Measurements from ENCODE around the gene PAN3.

PAN3 gene

DNA sequence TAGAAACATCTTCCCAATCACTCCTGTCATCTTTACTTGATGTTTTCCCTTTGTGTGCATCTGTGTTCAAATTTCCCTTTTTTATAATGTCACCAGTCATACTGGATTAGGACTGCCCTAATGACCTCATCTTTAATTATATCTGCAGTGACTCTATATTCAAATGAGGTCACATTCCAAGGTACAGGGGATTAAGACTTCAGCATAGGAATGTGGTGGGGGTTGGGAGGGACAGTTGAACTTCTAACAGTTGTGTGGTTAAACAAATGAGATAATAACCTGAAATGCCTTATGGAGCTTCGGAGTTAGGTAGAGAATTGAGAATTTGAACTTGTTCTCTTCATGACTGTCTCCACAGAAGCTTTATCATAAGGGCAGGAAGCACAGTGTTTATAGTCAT is 23.0 kb downstream of the PAN3 start:
- Histone ChIP-seq H3K23ac (ENCODE audit: low read depth, low read length, poor library complexity) (no peak overlapping the region), H4K8ac (ENCODE audit: low read depth, low read length) (no peak overlapping the region), H3K27ac (replicated peaks; ENCODE audit: low read length) (no peak overlapping the region), H3K9ac (ENCODE audit: low read depth, low read length, poor library complexity) (no peak overlapping the region), H2BK120ac (ENCODE audit: low read depth, low read length) (no peak overlapping the region), H3K4ac (ENCODE audit: low read length) (no peak overlapping the region), H3K27me3 (ENCODE audit: control insufficient read depth in 3 of 3, insufficient read depth in 3 of 3, low read depth in 1 of 3, low read length in 3 of 3) (no peaks in the 10 kb centered on the region), H3K36me3 (replicated peaks in 1 of 2; ENCODE audit: control insufficient read depth in 2 of 2, insufficient read depth in 2 of 2, low read length in 2 of 2) (peaks cover 1 to 3% of the 10 kb centered on the region in 2 donors), H3K14ac (ENCODE audit: low read length) (no peak overlapping the region), H3K79me1 (ENCODE audit: low read depth, low read length) (peaks cover 3% of the 10 kb centered on the region), H2BK12ac (ENCODE audit: low read length) (no peak overlapping the region), H3K4me3 (ENCODE audit: low read length in 2 of 2) (no peak overlapping the region), H2AK5ac (ENCODE audit: low read depth, low read length) (no peak overlapping the region), H2AFZ (ENCODE audit: low read length) (no peak overlapping the region), H3K18ac (ENCODE audit: low read length) (no peak overlapping the region), H2BK5ac (ENCODE audit: low read length) (no peak overlapping the region), H4K91ac (ENCODE audit: low read depth, low read length, poor library complexity) (no peak overlapping the region), H3K4me2 (ENCODE audit: insufficient read depth, low read length, poor library complexity, severe bottlenecking) (no peak overlapping the region), H2BK15ac (ENCODE audit: low read length) (no peak overlapping the region), H3K4me1 (ENCODE audit: control insufficient read depth in 2 of 2, insufficient read depth in 1 of 2, low read depth in 1 of 2, low read length in 2 of 2) (peaks cover 7% of the 10 kb centered on the region in 2 donors), H3K9me3 (replicated peaks in 1 of 2; ENCODE audit: control insufficient read depth in 2 of 2, insufficient read depth in 1 of 2, low read depth in 1 of 2, low read length in 2 of 2) (peaks cover 9 to 16% of the 10 kb centered on the region in 2 donors)
- DNase-seq (ENCODE audit: low spot score), result no peak
- WGBS, 2 donors (ENCODE audit: extremely low coverage in 2 of 2, insufficient read length in 2 of 2, insufficient replicate concordance in 1 of 2), result no CpG with 5 or more reads among the region's 1 CpG

DNA sequence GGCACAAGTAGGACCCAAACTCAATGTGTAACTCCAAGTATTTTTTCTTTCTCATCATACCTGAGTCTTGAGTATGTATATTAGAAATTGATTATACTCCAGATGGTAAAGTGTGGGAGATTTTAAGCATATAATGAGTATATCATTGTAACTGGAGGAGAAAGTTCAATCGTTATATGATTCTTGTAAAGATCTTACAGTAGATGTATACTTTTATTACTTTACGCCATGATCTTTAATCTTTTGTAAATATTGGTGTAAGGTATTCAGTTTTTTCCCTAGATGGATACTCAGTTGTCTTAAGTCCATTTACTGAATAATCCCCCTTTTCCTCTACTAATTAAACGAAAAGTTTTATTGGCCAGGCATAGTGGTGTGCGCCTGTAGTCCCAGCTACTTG is 25.2 kb downstream of the PAN3 start:
- Histone ChIP-seq H2BK15ac (ENCODE audit: low read length) (no peak overlapping the region), H3K23ac (ENCODE audit: low read depth, low read length, poor library complexity) (no peak overlapping the region), H2AK5ac (ENCODE audit: low read depth, low read length) (no peak overlapping the region), H4K91ac (ENCODE audit: low read depth, low read length, poor library complexity) (no peak overlapping the region), H2BK5ac (ENCODE audit: low read length) (no peak overlapping the region), H3K4me2 (ENCODE audit: insufficient read depth, low read length, poor library complexity, severe bottlenecking) (no peak overlapping the region), H3K79me1 (ENCODE audit: low read depth, low read length) (peaks cover 3% of the 10 kb centered on the region), H3K9me3 (replicated peaks in 1 of 2; ENCODE audit: control insufficient read depth in 2 of 2, insufficient read depth in 1 of 2, low read depth in 1 of 2, low read length in 2 of 2) (peaks cover 0 to 4% of the 10 kb centered on the region in 2 donors), H3K36me3 (replicated peaks in 1 of 2; ENCODE audit: control insufficient read depth in 2 of 2, insufficient read depth in 2 of 2, low read length in 2 of 2) (peaks cover 0 to 1% of the 10 kb centered on the region in 2 donors), H3K18ac (ENCODE audit: low read length) (no peak overlapping the region), H2AFZ (ENCODE audit: low read length) (no peak overlapping the region), H3K4me1 (ENCODE audit: control insufficient read depth in 2 of 2, insufficient read depth in 1 of 2, low read depth in 1 of 2, low read length in 2 of 2) (peaks cover 7% of the 10 kb centered on the region in 2 donors), H3K4me3 (ENCODE audit: low read length in 2 of 2) (no peak overlapping the region), H3K14ac (ENCODE audit: low read length) (no peak overlapping the region), H4K8ac (ENCODE audit: low read depth, low read length) (no peak overlapping the region), H2BK12ac (ENCODE audit: low read length) (no peak overlapping the region), H3K27me3 (ENCODE audit: control insufficient read depth in 3 of 3, insufficient read depth in 3 of 3, low read depth in 1 of 3, low read length in 3 of 3) (no peaks in the 10 kb centered on the region), H3K4ac (ENCODE audit: low read length) (no peak overlapping the region), H2BK120ac (ENCODE audit: low read depth, low read length) (no peak overlapping the region), H3K9ac (ENCODE audit: low read depth, low read length, poor library complexity) (no peak overlapping the region), H3K27ac (replicated peaks; ENCODE audit: low read length) (no peak overlapping the region)
- WGBS, 2 donors (ENCODE audit: extremely low coverage in 2 of 2, insufficient read length in 2 of 2, insufficient replicate concordance in 1 of 2), result no CpG with 5 or more reads among the region's 4 CpGs
- DNase-seq (ENCODE audit: low spot score), result no peak

DNA sequence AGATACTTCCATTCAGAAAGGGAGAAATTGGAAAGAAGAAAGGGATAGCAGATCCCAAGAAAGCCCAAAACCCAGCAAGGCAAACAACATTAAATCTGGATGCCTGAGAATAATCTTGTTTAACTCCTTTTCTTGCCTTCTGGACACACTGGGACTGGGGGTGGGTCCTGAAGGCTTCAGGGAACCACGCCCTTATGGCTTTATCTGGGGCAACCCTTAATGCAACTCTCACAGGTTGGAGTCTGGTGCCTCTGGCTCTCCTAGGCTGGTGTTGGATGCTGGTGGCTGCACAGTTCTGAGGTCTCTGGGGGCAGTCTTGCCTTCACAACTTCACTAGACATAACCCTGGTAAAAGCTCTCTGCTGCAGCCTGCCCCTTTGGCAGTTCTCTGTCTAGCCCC is 27.9 kb downstream of the PAN3 start:
- Histone ChIP-seq H3K14ac (ENCODE audit: low read length) (no peak overlapping the region), H3K18ac (ENCODE audit: low read length) (no peak overlapping the region), H3K4me3 (ENCODE audit: low read length in 2 of 2) (no peak overlapping the region), H3K9me3 (replicated peaks in 1 of 2; ENCODE audit: control insufficient read depth in 2 of 2, insufficient read depth in 1 of 2, low read depth in 1 of 2, low read length in 2 of 2) (peaks cover 0 to 2% of the 10 kb centered on the region in 2 donors), H3K4me1 (ENCODE audit: control insufficient read depth in 2 of 2, insufficient read depth in 1 of 2, low read depth in 1 of 2, low read length in 2 of 2) (peaks cover 4 to 5% of the 10 kb centered on the region in 2 donors), H2BK5ac (ENCODE audit: low read length) (no peak overlapping the region), H4K8ac (ENCODE audit: low read depth, low read length) (no peak overlapping the region), H3K4ac (ENCODE audit: low read length) (no peak overlapping the region), H4K91ac (ENCODE audit: low read depth, low read length, poor library complexity) (no peak overlapping the region), H3K79me1 (ENCODE audit: low read depth, low read length) (peaks cover under 1% of the 10 kb centered on the region), H2AFZ (ENCODE audit: low read length) (no peak overlapping the region), H3K4me2 (ENCODE audit: insufficient read depth, low read length, poor library complexity, severe bottlenecking) (no peak overlapping the region), H3K23ac (ENCODE audit: low read depth, low read length, poor library complexity) (no peak overlapping the region), H2AK5ac (ENCODE audit: low read depth, low read length) (no peak overlapping the region), H3K27me3 (ENCODE audit: control insufficient read depth in 3 of 3, insufficient read depth in 3 of 3, low read depth in 1 of 3, low read length in 3 of 3) (no peaks in the 10 kb centered on the region), H2BK12ac (ENCODE audit: low read length) (no peak overlapping the region), H2BK15ac (ENCODE audit: low read length) (no peak overlapping the region), H3K9ac (ENCODE audit: low read depth, low read length, poor library complexity) (peak overlapping the region; percentile 7), H3K27ac (replicated peaks; ENCODE audit: low read length) (no peak overlapping the region), H3K36me3 (replicated peaks in 1 of 2; ENCODE audit: control insufficient read depth in 2 of 2, insufficient read depth in 2 of 2, low read length in 2 of 2) (peaks cover 0 to 1% of the 10 kb centered on the region in 2 donors), H2BK120ac (ENCODE audit: low read depth, low read length) (no peak overlapping the region)
- WGBS, 2 donors (ENCODE audit: extremely low coverage in 2 of 2, insufficient read length in 2 of 2, insufficient replicate concordance in 1 of 2), result no CpG with 5 or more reads among the region's 1 CpG
- no peak for DNase-seq (ENCODE audit: low spot score)

DNA sequence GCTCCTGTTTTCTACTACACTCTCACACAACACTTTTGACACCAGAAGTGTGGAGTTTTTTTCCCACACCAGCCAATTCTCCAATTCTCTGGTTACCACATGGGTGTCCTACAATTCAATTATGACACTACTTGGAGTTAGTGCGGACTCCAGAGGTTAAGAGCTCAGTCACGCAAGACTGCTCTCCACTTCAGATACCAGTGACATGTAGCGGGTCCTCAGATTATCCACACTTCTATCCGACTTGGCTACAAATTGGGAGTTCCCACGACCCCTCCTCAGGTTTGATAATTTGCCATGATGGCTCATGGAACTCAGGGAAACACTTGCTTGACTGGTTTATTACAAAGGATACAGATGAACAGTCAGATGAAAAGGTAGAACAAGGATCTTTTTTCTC is 32.9 kb downstream of the PAN3 start:
- no peak overlapping the region for H2BK120ac ChIP-seq (ENCODE audit: low read depth, low read length)
- H3K36me3 ChIP-seq (replicated peaks in 1 of 2; ENCODE audit: control insufficient read depth in 2 of 2, insufficient read depth in 2 of 2, low read length in 2 of 2), result peaks cover 3 to 17% of the 10 kb centered on the region in 2 donors
- no peak overlapping the region for H2BK5ac ChIP-seq (ENCODE audit: low read length)
- WGBS, 2 donors (ENCODE audit: extremely low coverage in 2 of 2, insufficient read length in 2 of 2, insufficient replicate concordance in 1 of 2), result no CpG with 5 or more reads among the region's 5 CpGs
- H3K18ac ChIP-seq (ENCODE audit: low read length), result no peak overlapping the region
- H3K4me3 ChIP-seq (ENCODE audit: low read length in 2 of 2), result no peak overlapping the region
- H3K4me2 ChIP-seq (ENCODE audit: insufficient read depth, low read length, poor library complexity, severe bottlenecking), result no peak overlapping the region
- no peaks in the 10 kb centered on the region for H3K9me3 ChIP-seq (replicated peaks in 1 of 2; ENCODE audit: control insufficient read depth in 2 of 2, insufficient read depth in 1 of 2, low read depth in 1 of 2, low read length in 2 of 2)
- no peaks in the 10 kb centered on the region for H3K27me3 ChIP-seq (ENCODE audit: control insufficient read depth in 3 of 3, insufficient read depth in 3 of 3, low read depth in 1 of 3, low read length in 3 of 3)
- no peak overlapping the region for H2AK5ac ChIP-seq (ENCODE audit: low read depth, low read length)
- H3K4ac ChIP-seq (ENCODE audit: low read length), result no peak overlapping the region
- no peak for DNase-seq (ENCODE audit: low spot score)
- H3K14ac ChIP-seq (ENCODE audit: low read length), result no peak overlapping the region
- H4K8ac ChIP-seq (ENCODE audit: low read depth, low read length), result no peak overlapping the region
- no peak overlapping the region for H3K9ac ChIP-seq (ENCODE audit: low read depth, low read length, poor library complexity)
- H2BK15ac ChIP-seq (ENCODE audit: low read length), result no peak overlapping the region
- no peaks in the 10 kb centered on the region for H3K4me1 ChIP-seq (ENCODE audit: control insufficient read depth in 2 of 2, insufficient read depth in 1 of 2, low read depth in 1 of 2, low read length in 2 of 2)
- H3K79me1 ChIP-seq (ENCODE audit: low read depth, low read length), result peaks cover 5% of the 10 kb centered on the region
- H4K91ac ChIP-seq (ENCODE audit: low read depth, low read length, poor library complexity), result no peak overlapping the region
- H2BK12ac ChIP-seq (ENCODE audit: low read length), result no peak overlapping the region
- H3K27ac ChIP-seq (replicated peaks; ENCODE audit: low read length), result no peak overlapping the region
- no peak overlapping the region for H2AFZ ChIP-seq (ENCODE audit: low read length)
- no peak overlapping the region for H3K23ac ChIP-seq (ENCODE audit: low read depth, low read length, poor library complexity)
